HepG2 (cell line): ENCODE results near the gene TMEM8B. TPM values are rescaled to one million over a fixed set of nuclear protein-coding genes. Genes with fewer than 3 reads are reported as not detected.

Source experiments
- GLI4 ChIP-seq: sonication (generic); formaldehyde crosslinking; IDR thresholded peaks from 2 replicates; pipeline ENCODE4 v1.5.1; 2020; ENCODE audit warnings: missing genetic modification reagents, mild to moderate bottlenecking, moderate library complexity, borderline replicate concordance
- HNF1A ChIP-seq, 2 experiments: sonication (generic) in 1 of 2; formaldehyde crosslinking in 1 of 2; IDR thresholded peaks; 2 replicates each; pipeline versions ENCODE4 v1.4.0 to v1.6.1; 2016 to 2020; ENCODE audit warnings: borderline replicate concordance in 1 of 2, low read depth in 1 of 2, mild to moderate bottlenecking in 1 of 2, missing genetic modification reagents in 1 of 2
- MIER2 ChIP-seq: IDR thresholded peaks from 2 replicates; pipeline ENCODE4 v1.6.1; 2016; ENCODE audit warnings: missing biosample characterization, missing genetic modification reagents
- MTF2 ChIP-seq: sonication (generic); formaldehyde crosslinking; IDR thresholded peaks from 2 replicates; pipeline ENCODE4 v1.5.0; 2020; ENCODE audit warnings: missing genetic modification reagents, borderline replicate concordance
- NFIC ChIP-seq: IDR thresholded peaks from 2 replicates; pipeline ENCODE4 v1.6.1; 2012; ENCODE audit warnings: mild to moderate bottlenecking, low read length, inconsistent platforms
- ZBTB34 ChIP-seq: sonication (generic); formaldehyde crosslinking; IDR thresholded peaks from 2 replicates; pipeline ENCODE4 v1.8.0; 2022; ENCODE audit warnings: mild to moderate bottlenecking, missing genetic modification reagents
- ZNF224 ChIP-seq: sonication (generic); formaldehyde crosslinking; IDR thresholded peaks from 2 replicates; pipeline ENCODE4 v1.5.0; 2020; ENCODE audit warnings: mild to moderate bottlenecking, missing genetic modification reagents
- ZNF230 ChIP-seq: sonication (generic); formaldehyde crosslinking; IDR thresholded peaks from 2 replicates; pipeline ENCODE4 v1.4.0; 2020; ENCODE audit warnings: mild to moderate bottlenecking, missing genetic modification reagents
- ZNF3 ChIP-seq: IDR thresholded peaks from 2 replicates; pipeline ENCODE4 v1.7.0; 2017; ENCODE audit warnings: inconsistent platforms
- ZNF576 ChIP-seq: sonication (generic); formaldehyde crosslinking; IDR thresholded peaks from 2 replicates; pipeline ENCODE4 v1.4.0; 2020; ENCODE audit warnings: mild to moderate bottlenecking, missing genetic modification reagents
- ZXDC ChIP-seq: sonication (generic); formaldehyde crosslinking; IDR thresholded peaks from 2 replicates; pipeline ENCODE4 v1.5.0; 2020; ENCODE audit warnings: mild to moderate bottlenecking, missing genetic modification reagents
- polyA plus RNA-seq, 8 experiments: library from polyadenylated mRNA; depleted of rRNA in 3 of 8; stranded (reverse) in 7 of 8; unstranded in 1 of 8; fragments of >200 nt; fragmentation: Illumina TruSeq in 4 of 8; extraction: Trizol in 4 of 8; gene quantifications; 2 replicates each; pipeline versions ENCODE4 v1.2.1 to v1.2.3, GENCODE V29; 2011 to 2016; ENCODE audit warnings: low read depth in 4 of 8, missing spikeins in 1 of 8, mixed read lengths in 1 of 8; ENCODE audit not compliant: insufficient read depth in 1 of 8
- total RNA-seq, 5 experiments: library from RNA; depleted of rRNA; stranded (reverse); fragments of >200 nt; fragmentation: Illumina TruSeq; extraction: Trizol; gene quantifications; 2 replicates each; pipeline ENCODE4 v1.2.3, GENCODE V29; 2016; ENCODE audit warnings: low read depth in 1 of 5

TMEM8B gene
- total and polyA plus RNA-seq, 2 of the 13 experiments (the other 11 are each of a cell fraction or from before 2014, with no cell fraction given) = 2.1 to 2.7 TPM

- TF ChIP-seq ZXDC (CRISPR knock-in tag) (no peak), ZNF3 (CRISPR knock-in tag) (no peak), HNF1A (IDR thresholded peaks at IDR 0.05; ENCODE audit: low read depth) (no peak), HNF1A (CRISPR knock-in tag; IDR thresholded peaks at IDR 0.05; ENCODE audit: borderline replicate concordance) (no peak), ZNF224 (CRISPR knock-in tag) (no peak), ZBTB34 (CRISPR knock-in tag) (no peak), ZNF576 (no peak), MTF2 (no peak), ZNF230 (CRISPR knock-in tag) (no peak), MIER2 (CRISPR knock-in tag) (no peak), NFIC (no peak), GLI4 (no peak)
- TF ChIP-seq, all 625 proteins: peak for 0
Observed at GRCh38 chr9:35871545-35871944, 42.5 kb downstream of the TMEM8B start (continued).
